GM12874 (cell line): ENCODE measurements around the gene ZRANB3.

ENCODE experiments used
- CTCF ChIP-seq: IDR thresholded peaks from 2 replicates; pipeline ENCODE4 v1.5.1; 2011; ENCODE audit warnings: low read depth, mild to moderate bottlenecking, control low read depth, low read length, moderate library complexity; ENCODE audit not compliant: insufficient read depth

The ZRANB3 gene

GRCh38 chr2:135198481-135198880 lies 332.5 kb downstream of the ZRANB3 start:
- no peak for TF ChIP-seq CTCF

- no peak for TF ChIP-seq CTCF
These were observed 340.2 kb downstream of the ZRANB3 start for GRCh38 chr2:135190799-135191198.

- TF ChIP-seq CTCF = no peak
These were observed 341.9 kb downstream of the ZRANB3 start for GRCh38 chr2:135189148-135189547.

GRCh38 chr2:135187270-135187669 lies 343.7 kb downstream of the ZRANB3 start:
- TF ChIP-seq CTCF = no peak

- TF ChIP-seq CTCF = no peak
These were observed 345.0 kb downstream of the ZRANB3 start for GRCh38 chr2:135186054-135186453.

- TF ChIP-seq CTCF = no peak
These were observed 347.2 kb downstream of the ZRANB3 start for GRCh38 chr2:135183822-135184221.

GRCh38 chr2:135182601-135183000 lies 348.4 kb downstream of the ZRANB3 start:
- TF ChIP-seq CTCF = no peak

GRCh38 chr2:135182190-135182589 lies 348.8 kb downstream of the ZRANB3 start:
- no peak for TF ChIP-seq CTCF
